Muscle of back (tissue), 13 donors: ENCODE measurements around the gene TTYH1. TPM values are rescaled to one million over a fixed set of nuclear protein-coding genes. Genes with fewer than 3 reads are reported as not detected.
"Not testable (repeated sequence)": the region's sequence is repeated elsewhere in the genome, so short reads cannot be mapped to it uniquely, and the experiment has no call there.

Experiments
- DNase-seq, 3 donors: peaks; one replicate each; pipeline versions ENCODE4 v3.0.0 to v3.0.0-alpha.2; 2013
- long read RNA-seq, 9 donors: transcript quantifications; one replicate each; lab custom pipeline, GENCODE V29; 2026
- polyA plus RNA-seq, 10 donors: library from polyadenylated mRNA; unstranded; fragments of 120-200 nt; gene quantifications; one replicate each; pipeline ENCODE4 v1.2.1, GENCODE V29; 2013; ENCODE audit not compliant: insufficient read length in 10 of 10

The TTYH1 gene
- 1 to 10 TPM; 2.6 to 6.1 (median 3.9) TPM for polyA plus RNA-seq
- long read RNA-seq, donor 1, partial matches to known transcripts = 0 of 3 reads
- long read RNA-seq, donor 1, other reads (novel, unspliced or antisense) = 0 of 3 reads
- long read RNA-seq, donor 2, partial matches to known transcripts = 0 of 1 reads
- long read RNA-seq, donor 2, other reads (novel, unspliced or antisense) = 0 of 1 reads
- long read RNA-seq, donor 3 = 0 reads
- long read RNA-seq, donor 4 = 0 reads
- long read RNA-seq, donor 5 = 0 reads
- long read RNA-seq, donor 6, partial matches to known transcripts = 0 of 1 reads
- long read RNA-seq, donor 6, other reads (novel, unspliced or antisense) = 0 of 1 reads
- long read RNA-seq, donor 7 = 0 reads
- long read RNA-seq, donor 8, partial matches to known transcripts = 0 of 1 reads
- long read RNA-seq, donor 8, other reads (novel, unspliced or antisense) = 0 of 1 reads
- long read RNA-seq, donor 9 = 0 reads

DNA sequence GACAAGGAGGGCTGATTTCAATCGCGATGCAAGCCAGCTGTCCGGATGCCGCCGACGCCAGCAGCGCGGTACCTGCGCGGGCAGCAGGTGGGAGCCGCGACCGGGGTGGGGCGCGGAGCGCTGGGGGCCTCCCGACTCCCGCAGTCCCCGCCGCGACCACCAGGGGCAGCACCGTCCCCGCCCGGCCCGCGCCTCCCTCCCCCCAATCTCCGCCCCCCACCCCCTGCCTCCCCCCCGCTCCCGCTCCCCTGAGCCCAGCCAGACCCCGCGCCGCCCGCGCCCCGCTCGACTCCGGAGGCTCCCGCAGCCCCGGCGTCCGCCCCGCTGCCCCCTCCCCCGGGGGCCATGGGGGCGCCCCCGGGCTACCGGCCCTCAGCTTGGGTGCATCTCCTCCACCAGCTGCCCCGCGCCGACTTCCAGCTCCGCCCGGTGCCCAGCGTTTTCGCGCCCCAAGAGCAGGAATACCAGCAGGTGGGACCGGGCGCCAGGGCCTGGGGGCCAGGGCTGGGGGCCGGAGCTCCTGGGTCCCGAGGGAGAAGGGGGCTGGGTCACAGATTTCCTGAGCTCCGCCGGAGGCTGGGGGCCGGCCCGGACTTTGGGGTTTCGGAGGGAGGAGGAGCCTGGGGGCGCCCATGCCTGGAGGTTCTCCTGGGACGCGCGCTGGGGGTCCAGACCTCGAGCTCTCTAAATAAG, at the start of gene TTYH1:
Gene TTYH1 (plus strand): TSS at position 257 of the 693 bp plus-strand sequence. CDS start 89 bp downstream, at position 346.
- no peak for DNase-seq

DNA sequence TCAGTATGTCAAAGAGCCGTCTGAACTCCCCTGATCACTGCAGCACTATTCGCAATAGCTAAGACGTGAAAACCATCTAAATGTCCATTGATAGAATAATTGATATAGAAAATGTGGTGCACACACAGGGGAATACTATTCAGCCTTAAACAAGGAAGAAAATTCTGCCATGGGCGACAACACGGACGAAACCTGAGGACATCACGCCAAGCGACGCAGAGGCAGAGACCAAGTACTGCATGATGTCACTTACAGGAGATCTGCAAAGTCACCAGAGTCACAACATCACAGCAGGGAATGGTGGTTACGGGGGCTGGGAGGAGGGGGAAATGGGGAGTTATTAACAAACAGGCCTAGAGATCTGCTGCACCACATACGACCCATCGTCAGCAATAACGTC, 49.5 kb upstream of the TTYH1 start:
- DNase-seq = not testable (repeated sequence)

DNA sequence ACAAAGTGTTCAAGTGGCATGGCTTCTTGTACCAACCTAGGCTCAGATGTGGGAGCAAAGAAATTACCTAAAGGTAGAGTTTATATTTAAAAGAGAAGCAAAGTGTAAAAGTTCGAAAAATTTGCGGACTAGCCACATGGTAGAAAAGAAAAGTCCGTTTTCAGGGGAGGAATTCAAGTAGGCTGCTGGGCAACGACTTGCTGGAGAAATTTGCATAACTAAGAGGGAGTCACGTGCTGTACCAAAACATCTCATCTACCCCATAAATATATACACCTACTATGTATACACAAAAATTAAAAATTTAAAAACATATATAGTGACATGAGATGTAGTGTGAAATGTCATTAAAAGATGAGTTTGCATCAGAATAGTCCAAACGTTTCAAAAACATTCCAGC, 48.5 kb upstream of the TTYH1 start:
- DNase-seq = no peak

DNA sequence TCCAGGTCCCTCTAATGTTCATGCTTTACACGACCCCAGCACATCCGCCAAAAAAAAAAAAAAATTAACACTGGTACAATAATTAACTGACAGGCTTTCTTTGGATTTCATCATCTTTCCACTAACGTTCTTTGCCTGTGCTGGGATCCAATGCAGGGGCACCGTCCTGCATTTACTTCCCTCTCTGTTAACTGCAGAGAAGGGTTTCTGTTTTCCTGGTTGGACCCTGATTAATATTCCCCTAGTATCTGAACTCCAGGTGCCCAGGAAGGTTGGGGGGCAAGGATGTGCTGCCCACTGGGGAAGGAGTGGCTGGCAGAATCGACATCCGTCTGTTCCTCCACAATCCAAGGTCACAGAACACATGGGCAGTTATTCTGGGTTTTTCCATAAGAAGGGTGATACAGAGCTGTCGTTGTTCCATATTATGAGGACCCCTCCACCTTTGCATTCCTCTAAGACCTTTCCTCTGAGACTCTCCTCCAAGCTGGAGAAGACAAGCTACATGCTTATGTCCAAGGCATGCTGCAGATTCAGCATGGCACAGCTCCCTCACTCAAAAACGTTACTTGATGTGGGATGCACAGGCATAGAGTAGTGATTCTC, 46.1 kb upstream of the TTYH1 start:
- DNase-seq = no peak

GRCh38 chr19:54369688-54370433, 45.4 kb upstream of the TTYH1 start:
- not testable (repeated sequence) for DNase-seq

DNA sequence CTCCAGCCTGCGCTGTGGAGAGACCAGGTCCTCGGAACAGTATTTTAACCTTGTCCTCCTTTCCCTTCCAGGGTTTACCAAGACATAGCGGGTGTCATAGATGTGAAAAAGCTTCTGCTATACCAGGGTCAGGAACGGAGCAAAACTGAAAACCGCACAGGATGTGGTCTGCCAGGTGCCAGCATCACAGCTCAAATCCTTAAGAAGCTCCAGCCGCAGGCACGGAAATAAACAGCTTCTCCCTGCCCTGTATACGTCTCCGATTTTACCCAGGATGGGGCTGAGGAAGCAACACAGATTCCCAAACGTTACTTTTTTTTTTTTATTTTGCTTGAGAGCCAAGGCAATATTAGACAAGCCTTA, 44.8 kb upstream of the TTYH1 start:
- DNase-seq = not testable (repeated sequence)

DNA sequence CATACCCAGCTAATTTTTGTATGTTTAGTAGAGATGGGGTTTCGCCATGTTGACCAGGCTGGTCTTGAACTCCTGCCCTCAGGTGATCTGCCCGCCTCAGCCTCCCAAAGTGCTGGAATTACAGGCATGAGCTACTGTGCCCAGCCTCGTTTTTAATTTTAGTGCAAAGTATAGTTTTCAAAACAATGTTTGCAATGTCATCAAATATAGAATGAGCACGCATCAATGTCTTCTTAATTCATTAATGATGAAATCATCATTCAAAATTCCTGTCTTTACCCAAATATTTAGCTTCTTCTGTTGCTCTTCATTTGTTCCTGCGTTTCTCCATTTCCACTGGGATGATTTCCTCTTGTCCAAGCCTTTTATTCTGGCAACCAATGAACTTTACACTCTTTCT, 43.8 kb upstream of the TTYH1 start:
- not testable (repeated sequence) for DNase-seq

DNA sequence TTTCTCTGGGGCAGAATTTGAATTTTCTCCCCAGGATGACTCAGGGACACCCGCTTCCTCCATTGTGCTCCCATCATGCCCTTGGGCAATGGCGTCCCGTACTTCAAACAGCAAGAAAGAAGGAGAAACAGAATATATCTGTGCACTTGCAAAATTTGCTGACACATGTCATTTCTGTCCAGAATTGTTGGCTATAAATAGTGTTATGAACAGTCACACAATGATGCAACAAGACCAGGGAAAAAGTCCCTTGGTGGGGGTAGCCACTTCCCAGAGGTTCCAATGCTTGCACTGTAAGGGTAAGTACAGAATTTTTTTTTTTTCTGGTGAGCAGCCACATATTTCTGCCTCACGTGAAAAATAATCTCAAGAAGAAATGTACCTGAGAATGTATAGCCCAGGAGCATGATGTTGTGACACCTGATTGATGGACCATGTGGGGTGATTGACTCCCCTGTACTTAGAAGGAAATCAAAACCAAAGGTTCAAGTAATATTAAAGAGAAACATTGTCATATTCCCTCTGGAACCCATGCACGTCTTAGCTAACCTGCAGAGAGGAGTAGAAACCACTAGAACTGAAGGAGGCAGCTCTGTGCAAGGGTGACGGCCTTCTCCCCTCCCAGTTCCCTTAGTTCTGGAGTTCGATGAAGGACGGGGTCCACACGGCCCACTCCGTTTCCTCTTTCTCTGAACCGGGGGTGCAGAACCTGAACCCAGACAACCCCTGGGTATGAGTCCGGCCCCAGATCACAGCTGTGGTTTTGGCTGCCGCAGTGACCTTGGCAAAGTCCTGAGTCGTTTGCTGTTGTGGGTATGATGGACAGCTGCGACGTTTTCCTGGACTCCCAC, 41.3 kb upstream of the TTYH1 start:
- no peak for DNase-seq

- not testable (repeated sequence) for DNase-seq
Observed at GRCh38 chr19:54375181-54375938, 39.9 kb upstream of the TTYH1 start.

DNA sequence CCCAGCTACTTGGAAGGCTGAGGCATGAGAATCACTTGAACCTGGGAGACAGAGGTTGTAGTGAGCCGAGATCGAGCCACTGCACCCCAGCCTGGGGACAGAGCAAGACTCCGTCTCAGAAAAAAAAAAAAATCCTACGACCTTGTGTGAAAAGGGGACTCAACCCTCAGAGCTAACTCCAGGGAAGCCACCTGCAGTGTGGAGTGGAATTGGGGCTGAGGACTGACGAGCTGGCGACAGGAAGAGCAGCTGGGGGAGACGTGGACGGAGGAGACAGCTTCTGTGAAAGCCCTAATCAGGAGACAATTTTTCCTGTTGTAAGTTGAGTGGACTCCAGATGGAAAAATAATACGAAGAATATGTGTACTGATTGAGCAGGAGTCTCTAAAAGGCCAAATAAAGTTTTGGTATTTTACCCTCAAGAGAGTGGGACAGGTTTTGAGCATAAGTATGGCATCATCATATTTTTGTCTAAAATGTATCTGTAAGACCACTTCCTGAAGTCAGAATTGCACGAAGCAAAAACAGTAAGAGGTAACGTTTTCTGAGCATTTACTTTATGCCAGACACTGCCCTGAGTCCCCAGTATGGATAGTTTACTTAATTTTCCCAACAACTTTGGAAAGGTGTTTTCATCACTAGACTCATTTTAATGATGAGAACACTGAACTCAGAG, 38.5 kb upstream of the TTYH1 start:
- no peak for DNase-seq

DNA sequence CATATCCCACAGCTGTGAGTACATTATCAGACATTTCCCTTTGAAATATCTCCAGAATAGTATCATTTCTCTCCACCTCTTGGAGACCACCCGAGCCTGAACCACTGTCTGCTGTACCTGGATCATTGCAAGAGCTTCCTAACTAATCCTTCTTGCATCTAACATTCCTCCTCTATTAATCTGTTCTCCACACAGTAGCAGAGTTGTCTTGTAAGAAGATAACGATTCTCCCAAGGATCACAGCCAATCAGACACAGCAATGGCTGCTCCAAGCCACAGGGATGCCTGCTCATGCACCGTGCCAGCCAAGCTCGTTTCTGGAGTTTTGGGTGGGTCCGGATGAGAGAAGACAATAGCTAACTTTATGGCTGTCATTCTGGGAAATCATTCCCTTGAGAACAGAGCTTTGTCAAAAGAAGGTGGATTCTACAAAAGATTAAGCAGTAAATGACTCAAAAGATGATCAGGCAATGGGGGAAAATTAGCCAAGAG, 36.0 kb upstream of the TTYH1 start:
- DNase-seq = no peak

- no peak for DNase-seq
Observed at GRCh38 chr19:54380897-54381296, 34.4 kb upstream of the TTYH1 start.

DNA sequence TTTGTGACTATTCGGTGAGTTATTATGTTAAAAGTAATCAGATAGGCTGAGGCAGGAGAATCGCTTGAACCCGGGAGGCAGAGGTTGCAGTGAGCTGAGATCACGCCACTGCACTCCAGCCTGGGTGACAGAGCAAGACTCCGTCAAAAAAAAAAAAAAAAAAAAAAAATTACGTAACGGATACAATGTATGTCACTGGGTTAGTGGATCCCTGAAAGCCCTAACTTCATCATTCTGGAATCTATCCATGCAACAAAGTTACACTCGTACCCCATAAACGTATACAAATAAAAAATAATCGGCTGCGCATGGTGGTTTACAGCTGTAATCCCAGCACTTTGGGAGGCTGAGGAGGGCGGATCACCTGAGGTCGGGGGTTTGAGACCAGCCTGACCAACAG, 33.2 kb upstream of the TTYH1 start:
- DNase-seq = not testable (repeated sequence)

GRCh38 chr19:54383330-54383729, 31.9 kb upstream of the TTYH1 start:
- no peak for DNase-seq

GRCh38 chr19:54387991-54388801, 27.1 kb upstream of the TTYH1 start:
- peak in 1 of 3 donors; percentile 52 for DNase-seq

GRCh38 chr19:54388802-54389139, 26.5 kb upstream of the TTYH1 start:
- no peak for DNase-seq

DNA sequence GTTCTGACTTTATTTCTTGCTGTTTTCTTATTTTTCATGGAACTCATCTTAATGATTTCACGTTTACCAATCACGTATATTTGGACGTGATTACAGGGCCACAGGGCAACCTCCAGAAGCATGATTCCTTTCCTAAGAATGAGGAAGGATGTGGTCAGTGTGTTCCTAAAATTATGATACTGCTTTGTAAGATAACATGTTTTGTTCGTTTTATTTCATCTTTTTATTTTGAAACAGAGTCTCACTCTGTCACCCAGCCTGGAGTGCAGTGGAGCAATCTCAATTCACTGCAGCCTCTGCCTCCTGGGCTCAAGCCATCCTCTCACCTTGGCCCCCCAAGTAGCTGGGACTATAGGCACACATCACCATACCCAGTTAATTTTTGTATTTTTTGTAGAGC, 25.7 kb upstream of the TTYH1 start:
- no peak for DNase-seq

DNA sequence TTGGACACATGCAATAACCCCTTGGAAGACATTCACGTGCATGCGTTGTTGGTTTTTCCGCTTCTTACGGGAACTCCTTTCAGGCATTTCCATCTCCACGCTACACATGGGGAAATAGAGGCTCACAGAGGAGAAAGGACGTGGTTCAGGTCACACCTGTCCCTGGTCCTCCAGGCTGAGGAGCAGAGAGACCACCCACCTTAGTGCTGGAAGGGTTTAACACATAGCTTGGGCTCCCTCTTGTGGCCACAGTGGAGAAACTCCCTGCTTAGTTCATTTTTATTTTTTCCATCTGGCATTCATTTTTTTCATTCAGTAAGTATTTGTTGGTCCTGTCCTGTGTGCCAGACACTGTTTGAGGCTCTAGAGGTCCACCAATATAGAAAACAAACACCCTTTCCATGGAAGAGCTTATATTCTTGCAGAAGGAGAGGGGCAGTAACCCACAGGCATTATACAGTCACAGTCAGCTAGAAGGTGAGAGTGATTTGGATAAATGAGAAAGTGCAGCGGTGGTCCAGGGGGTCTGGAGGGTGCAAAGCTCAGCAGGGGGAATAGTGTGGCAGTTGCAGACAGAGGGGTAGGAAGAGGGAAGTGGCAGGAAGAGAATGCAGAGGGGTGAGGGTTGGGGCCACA, 24.2 kb upstream of the TTYH1 start:
- DNase-seq = peak; percentile 38 to 77 (median 68)
